ENCODE results near the gene SURF1.
"Not testable (repeated sequence)": the region's sequence is repeated elsewhere in the genome, so short reads cannot be mapped to it uniquely, and the experiment has no call there.

SURF1 gene, protein sequence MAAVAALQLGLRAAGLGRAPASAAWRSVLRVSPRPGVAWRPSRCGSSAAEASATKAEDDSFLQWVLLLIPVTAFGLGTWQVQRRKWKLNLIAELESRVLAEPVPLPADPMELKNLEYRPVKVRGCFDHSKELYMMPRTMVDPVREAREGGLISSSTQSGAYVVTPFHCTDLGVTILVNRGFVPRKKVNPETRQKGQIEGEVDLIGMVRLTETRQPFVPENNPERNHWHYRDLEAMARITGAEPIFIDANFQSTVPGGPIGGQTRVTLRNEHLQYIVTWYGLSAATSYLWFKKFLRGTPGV

GRCh38 chr9:133356391-133357091, at the start of gene SURF1, which contains the start of gene SURF2:
Gene SURF1 (minus strand): TSS chr9:133356487. CDS start chr9:133356453, 34 bp downstream.
Gene SURF2 (plus strand): TSS chr9:133356550. CDS start chr9:133356593, 43 bp downstream.
- FAIRE-seq, result no peak

GRCh38 chr9:133405508-133406438, 49.5 kb upstream of the SURF1 start:
- no peak for FAIRE-seq

- no peak for FAIRE-seq
Observed at GRCh38 chr9:133404454-133405002, 48.2 kb upstream of the SURF1 start.

GRCh38 chr9:133403766-133404453, 47.6 kb upstream of the SURF1 start:
- no peak for FAIRE-seq

DNA sequence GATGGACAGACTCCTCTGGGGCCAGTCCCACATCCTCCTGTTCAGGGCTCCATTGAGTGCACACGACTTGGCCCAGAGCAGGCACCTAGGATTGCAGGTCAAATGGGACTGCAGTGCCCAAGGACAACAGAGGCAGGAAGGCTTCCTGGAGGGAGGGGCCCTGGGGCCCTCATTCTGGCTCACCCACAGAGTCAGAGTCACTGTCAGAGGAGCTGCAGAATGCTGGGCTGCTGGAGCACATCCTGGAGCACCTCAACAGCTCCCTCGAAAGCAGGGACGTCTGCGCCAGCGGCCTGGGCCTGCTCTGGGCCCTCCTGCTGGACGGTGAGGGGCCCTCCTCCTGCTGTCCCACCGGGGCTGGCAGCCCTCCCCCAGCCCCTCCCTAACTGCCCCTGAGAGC, 46.4 kb upstream of the SURF1 start:
- no peak for FAIRE-seq

DNA sequence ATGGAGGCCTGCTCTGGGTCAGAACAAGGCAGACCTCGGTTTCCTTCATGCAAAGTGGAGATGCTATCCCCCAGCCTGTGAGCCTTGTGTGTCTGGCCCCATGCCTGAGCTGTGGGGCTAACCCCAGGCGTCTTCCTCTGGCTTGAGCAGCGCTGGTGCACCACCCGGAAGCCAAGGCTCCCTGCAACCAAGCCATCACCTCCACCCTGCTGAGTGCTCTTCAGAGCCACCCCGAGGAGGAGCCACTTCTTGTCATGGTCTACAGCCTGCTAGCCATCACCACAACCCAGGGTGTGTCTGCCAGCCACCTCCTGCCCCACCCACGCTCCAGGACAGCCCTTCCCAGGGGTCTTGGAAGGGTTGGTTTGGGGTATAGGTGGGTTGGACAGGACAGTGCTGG, 45.3 kb upstream of the SURF1 start:
- FAIRE-seq, result no peak

DNA sequence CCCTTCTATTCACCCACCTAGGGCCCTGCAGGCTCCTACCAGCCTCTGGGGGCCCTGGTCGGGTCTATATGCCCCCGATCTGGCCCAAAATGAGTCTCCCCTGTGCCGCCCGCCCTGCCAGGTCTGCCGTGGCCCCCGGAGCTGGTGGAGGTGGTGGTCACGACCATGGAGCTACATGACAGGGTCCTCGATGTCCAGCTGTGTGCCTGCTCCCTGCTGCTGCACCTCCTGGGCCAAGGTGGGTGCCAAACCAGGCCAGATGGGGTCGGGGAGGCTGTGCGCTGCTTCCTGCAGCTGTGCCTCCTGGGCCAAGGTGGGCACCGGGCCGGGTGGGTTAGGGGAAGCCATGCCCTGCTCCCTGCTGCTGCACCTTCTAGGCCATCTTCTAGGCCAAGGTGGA, 44.0 kb upstream of the SURF1 start:
- no peak for FAIRE-seq

- no peak for FAIRE-seq
Observed at GRCh38 chr9:133397895-133398294, 41.6 kb upstream of the SURF1 start.

GRCh38 chr9:133397370-133397769, 41.1 kb upstream of the SURF1 start:
- no peak for FAIRE-seq

- no peak for FAIRE-seq
Observed at GRCh38 chr9:133396952-133397351, 40.7 kb upstream of the SURF1 start.

DNA sequence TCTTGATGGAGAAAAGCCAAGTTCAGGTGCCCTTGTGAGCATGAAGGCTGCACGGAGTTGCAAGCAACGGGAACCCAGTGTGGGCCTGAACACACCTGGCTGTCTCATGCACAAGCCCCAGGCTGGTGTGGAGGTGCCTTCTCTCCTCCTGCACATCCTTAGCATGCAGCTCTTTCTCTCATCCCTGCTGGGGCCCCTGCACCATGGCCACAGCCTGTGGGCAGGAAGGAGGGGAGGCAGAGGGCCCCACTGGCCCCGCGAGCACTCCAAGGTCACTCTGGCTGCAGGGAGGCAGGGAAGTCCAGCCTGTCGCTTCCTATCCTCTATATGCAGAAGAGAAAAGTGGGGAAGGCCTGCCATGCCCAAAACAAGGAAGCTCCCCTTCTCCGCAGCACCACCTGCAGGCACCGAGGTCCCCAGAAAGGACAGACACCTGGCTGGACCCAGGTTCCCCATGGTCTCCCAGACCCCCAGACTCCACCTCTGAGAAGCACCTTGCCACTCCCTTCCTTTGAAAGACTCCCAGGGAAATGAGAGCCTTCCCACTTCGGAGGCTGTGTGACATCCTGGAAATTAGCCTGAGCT, 38.5 kb upstream of the SURF1 start:
- no peak for FAIRE-seq

- no peak for FAIRE-seq
Observed at GRCh38 chr9:133393399-133393798, 37.1 kb upstream of the SURF1 start.

- FAIRE-seq, result not testable (repeated sequence)
Observed at GRCh38 chr9:133392308-133392707, 36.0 kb upstream of the SURF1 start.

DNA sequence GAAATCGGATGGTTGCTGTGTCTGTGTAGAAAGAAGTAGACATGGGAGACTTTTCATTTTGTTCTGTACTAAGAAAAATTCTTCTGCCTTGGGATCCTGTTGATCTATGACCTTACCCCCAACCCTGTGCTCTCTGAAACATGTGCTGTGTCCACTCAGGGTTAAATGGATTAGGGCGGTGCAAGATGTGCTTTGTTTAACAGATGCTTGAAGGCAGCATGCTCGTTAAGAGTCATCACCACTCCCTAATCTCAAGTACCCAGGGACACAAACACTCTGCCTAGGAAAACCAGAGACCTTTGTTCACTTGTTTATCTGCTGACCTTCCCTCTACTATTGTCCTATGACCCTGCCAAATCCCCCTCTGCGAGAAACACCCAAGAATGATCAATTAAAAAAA, 35.2 kb upstream of the SURF1 start:
- FAIRE-seq, result not testable (repeated sequence)

GRCh38 chr9:133390713-133391112, 34.4 kb upstream of the SURF1 start:
- no peak for FAIRE-seq

- no peak for FAIRE-seq
Observed at GRCh38 chr9:133389562-133389961, 33.3 kb upstream of the SURF1 start.

GRCh38 chr9:133389025-133389557, 32.8 kb upstream of the SURF1 start:
- no peak for FAIRE-seq

GRCh38 chr9:133387680-133388079, 31.4 kb upstream of the SURF1 start:
- FAIRE-seq, result no peak

DNA sequence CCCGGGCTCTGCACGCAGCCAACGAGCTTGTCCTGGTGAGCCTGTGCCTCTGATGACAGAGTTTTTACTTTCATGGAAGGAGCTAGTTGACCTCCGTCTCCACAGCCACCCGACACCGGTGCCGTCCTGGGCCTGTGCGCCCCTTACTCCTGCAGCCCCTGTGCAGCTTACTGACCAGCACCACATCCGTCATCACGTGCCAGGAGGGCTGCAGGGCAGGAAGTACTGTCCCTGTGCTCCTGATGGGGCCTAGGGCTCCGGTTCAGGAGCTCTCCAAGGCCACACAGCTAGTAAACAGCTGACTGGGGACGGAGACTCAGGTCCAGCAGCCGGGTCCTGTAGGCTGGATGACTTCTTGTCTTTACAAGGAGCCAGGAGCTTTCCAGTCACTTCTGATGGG, 30.1 kb upstream of the SURF1 start:
- no peak for FAIRE-seq

DNA sequence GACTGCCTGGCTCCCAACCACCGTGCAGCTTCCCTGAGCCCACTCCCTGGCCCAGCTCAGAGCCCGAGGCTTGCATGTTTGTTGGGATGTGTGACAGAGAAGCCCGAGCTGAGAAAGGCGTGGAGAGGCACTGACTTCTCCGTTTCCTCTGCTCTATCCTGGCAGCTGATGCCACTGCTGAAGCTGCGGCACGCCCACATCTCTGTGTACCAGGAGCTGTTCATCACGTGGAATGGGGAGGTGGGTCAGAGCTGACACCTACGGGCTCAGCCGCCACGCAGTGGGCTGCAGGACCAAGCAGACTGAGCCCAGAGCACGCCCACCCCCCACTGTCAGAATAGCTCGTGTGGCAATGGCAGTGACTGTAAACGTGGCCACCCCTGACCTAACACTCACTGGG, 29.2 kb upstream of the SURF1 start:
- FAIRE-seq, result no peak

GRCh38 chr9:133384736-133385321, 28.5 kb upstream of the SURF1 start:
- no peak for FAIRE-seq
